ENCODE results near the gene PLXND1.
"Not testable (repeated sequence)": the region's sequence is repeated elsewhere in the genome, so short reads cannot be mapped to it uniquely, and the experiment has no call there.

PLXND1 gene, protein sequence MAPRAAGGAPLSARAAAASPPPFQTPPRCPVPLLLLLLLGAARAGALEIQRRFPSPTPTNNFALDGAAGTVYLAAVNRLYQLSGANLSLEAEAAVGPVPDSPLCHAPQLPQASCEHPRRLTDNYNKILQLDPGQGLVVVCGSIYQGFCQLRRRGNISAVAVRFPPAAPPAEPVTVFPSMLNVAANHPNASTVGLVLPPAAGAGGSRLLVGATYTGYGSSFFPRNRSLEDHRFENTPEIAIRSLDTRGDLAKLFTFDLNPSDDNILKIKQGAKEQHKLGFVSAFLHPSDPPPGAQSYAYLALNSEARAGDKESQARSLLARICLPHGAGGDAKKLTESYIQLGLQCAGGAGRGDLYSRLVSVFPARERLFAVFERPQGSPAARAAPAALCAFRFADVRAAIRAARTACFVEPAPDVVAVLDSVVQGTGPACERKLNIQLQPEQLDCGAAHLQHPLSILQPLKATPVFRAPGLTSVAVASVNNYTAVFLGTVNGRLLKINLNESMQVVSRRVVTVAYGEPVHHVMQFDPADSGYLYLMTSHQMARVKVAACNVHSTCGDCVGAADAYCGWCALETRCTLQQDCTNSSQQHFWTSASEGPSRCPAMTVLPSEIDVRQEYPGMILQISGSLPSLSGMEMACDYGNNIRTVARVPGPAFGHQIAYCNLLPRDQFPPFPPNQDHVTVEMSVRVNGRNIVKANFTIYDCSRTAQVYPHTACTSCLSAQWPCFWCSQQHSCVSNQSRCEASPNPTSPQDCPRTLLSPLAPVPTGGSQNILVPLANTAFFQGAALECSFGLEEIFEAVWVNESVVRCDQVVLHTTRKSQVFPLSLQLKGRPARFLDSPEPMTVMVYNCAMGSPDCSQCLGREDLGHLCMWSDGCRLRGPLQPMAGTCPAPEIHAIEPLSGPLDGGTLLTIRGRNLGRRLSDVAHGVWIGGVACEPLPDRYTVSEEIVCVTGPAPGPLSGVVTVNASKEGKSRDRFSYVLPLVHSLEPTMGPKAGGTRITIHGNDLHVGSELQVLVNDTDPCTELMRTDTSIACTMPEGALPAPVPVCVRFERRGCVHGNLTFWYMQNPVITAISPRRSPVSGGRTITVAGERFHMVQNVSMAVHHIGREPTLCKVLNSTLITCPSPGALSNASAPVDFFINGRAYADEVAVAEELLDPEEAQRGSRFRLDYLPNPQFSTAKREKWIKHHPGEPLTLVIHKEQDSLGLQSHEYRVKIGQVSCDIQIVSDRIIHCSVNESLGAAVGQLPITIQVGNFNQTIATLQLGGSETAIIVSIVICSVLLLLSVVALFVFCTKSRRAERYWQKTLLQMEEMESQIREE (N-terminal part only)

GRCh38 chr3:129606636-129607390 is at the start of gene PLXND1:
PLXND1 (minus strand) TSS chr3:129606676; CDS start chr3:129606639, 37 bp downstream.
- DNase-seq, result peak; percentile 82 to 95 (median 87)

GRCh38 chr3:129655291-129655700 is 48.8 kb upstream of the PLXND1 start:
- DNase-seq, result no peak

DNA sequence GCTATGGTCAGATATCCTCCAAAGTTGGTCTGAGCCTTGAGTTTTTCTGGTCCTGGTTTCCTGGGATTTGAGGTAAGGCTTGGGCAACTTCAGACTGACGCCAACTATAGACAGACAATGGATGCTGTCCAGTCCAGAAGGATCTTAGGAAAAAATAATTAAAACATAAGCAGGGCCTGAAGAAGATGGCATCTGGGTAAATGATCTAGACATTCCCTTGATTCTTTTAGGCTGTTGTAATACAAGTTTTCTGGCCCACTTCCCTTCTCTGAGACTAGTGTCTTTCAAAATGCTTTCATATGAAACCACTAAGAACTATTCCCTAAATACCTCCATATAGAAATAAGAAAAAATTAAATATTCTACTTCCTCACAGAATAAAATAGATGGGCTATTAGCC is 47.7 kb upstream of the PLXND1 start:
- no peak for DNase-seq

GRCh38 chr3:129653019-129653418 is 46.5 kb upstream of the PLXND1 start:
- DNase-seq, result no peak

- peak in 1 of 3 donors; percentile 11 for DNase-seq
Observed at GRCh38 chr3:129651435-129652202, 45.1 kb upstream of the PLXND1 start.

GRCh38 chr3:129650256-129650872 is 43.9 kb upstream of the PLXND1 start:
- DNase-seq, result peak; percentile 84 to 87 (median 86)

DNA sequence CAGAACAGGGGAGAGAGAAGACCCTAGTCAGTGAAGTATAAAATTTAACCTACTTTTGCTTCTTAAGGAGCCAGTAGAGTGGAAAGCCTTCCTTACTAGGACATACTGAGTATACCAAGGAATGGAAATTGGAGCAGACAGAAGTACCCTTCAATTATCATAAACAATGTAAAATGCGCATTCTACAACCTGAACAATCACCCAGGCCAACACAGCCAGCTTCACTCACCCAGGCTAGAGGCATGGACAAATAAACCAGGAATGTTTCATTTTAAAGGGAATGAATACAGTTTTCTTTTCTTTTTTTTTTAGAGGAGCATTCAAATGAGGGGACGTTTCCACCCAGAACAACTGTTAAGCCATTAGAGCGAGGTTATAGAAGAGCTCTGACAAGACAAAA is 41.9 kb upstream of the PLXND1 start:
- no peak for DNase-seq

DNA sequence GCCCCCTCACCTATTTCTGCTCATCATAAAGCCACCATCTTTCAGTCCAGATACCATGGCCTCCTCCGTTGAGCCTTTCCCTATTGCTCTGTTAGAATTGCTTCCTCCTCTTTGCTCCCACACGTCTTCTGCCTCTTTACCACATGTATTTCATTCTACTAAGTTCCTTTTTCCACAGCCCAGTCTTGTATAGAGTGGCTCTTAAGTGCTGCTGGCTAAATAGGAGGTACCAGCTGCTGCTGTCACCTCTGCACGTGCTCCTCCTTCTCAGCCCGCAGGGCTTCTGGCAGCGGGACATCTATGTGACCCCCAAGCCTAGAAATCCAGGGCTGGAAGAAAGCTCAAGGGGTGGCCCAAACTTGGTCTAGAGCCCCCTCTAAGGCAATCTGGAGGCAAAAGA is 38.8 kb upstream of the PLXND1 start:
- DNase-seq, result peak; percentile 57 to 66 (median 65)

- no peak for DNase-seq
Observed at GRCh38 chr3:129644836-129645235, 38.4 kb upstream of the PLXND1 start.

DNA sequence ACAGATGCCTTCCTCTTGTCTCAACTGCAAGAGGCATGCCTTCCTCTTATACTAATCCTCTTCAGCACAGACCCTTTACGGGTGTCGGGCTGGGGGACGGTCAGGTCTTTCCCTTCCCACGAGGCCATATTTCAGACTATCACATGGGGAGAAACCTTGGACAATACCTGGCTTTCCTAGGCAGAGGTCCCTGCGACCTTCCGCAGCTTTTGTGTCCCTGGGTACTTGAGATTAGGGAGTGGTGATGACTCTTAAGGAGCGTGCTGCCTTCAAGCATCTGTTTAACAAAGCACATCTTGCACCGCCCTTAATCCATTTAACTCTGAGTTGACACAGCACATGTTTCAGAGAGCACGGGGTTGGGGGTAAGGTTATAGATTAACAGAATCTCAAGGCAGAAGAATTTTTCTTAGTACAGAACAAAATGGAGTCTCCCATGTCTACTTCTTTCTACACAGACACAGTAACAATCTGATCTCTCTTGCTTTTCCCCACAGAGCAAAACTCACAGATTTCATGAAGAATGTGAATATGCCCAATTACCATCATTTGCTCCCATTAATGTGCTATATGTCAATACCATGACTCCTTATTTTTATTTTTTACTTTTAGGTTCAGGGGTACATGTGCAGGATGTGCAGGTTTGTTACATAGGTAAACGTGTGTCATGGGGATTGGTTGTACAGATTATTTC is 35.2 kb upstream of the PLXND1 start:
- not testable (repeated sequence) for DNase-seq

DNA sequence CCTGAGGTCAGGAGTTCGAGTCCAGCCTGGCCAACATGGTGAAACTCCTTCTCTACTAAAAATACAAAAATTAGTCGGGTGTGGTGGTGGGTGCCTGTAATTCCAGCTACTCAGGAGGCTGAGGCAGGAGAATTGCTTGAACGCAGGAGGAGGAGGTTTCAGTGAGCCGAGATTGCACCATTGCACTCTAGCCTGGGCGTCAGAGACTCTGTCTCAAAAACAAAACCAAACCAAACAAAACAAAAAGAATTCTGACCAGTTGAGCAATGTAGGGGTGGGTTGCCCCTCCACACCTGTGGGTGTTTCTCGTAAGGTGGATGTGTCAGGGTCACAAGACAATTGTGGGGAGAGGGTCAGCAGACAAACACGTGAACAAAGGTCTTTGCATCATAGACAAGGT is 34.5 kb upstream of the PLXND1 start:
- DNase-seq, result not testable (repeated sequence)

- DNase-seq, result no peak
Observed at GRCh38 chr3:129638481-129638880, 32.0 kb upstream of the PLXND1 start.

- no peak for DNase-seq
Observed at GRCh38 chr3:129636082-129636481, 29.6 kb upstream of the PLXND1 start.

DNA sequence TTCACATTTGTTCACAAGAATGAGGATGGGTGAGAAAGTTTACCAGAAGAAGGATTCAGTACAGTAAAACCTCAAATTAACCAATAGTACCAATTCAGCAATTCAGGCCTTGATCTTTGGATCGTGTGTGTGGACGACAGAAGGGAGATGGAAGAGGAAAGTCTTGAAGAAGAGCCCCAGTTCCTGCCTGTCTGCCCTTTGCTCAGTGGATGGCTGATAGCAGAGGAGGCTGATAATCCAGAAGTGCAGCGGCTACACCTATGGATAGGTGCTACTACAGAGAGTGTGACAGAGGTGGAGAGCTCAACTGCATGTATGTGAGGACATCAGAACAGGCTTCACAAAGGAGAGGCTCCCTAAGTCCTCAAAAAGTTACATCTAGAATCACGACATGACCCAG is 29.2 kb upstream of the PLXND1 start:
- DNase-seq, result no peak

DNA sequence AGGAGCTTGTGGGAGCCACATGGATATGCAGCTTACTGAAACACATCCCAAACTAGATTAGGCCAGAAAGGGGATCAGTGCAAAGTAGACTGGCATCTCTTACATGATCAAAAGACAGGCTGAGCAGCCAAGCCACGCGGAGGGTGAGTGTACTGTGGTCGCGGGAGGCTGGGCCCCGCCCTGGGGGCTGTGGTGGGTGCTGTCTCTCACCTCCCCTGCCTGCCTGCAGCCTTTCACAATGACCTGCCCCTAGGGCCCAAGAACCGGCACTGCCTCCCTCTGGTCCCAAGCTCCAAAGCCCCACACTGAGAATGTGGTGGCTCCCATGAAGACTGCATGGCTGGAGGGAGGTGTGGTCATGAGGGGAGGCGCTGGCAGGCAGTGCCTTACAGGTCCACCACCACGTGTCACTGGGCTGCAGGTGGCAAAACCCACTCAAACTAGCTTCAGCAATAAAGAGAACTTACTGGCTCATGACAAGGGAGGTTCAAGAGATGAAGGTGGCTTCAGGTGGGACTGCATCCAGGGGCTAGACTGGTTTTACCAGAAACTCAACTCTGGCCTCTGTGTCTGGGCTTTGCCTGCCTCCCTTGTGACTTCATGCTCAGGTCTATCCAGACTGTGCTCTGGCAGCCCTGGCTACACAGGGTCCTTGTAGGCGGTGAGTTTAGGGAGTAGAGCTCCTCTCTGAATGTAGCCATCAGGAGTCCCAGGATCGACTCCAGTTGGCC is 27.4 kb upstream of the PLXND1 start:
- no peak for DNase-seq

DNA sequence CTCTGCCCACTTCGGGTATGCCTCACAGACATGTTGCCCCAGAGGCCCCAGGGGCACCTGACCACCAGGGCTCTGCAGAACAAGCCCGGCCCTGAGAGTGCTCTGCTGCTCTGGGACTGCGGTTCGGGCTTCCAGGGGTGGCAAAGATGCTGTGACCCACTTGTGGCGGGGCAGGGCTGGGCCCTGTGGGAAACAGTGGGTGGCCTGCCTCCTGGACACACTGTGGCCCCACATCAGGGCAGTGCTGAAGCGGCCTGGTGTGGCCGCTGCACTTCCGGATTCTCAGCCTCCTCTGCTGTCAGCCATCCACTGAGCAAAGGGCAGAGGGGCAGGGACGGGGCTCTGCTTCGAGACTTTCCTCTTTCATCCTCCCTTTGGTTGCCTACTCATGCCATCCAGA is 26.5 kb upstream of the PLXND1 start:
- no peak for DNase-seq

- no peak for DNase-seq
Observed at GRCh38 chr3:129632556-129632955, 26.1 kb upstream of the PLXND1 start.

GRCh38 chr3:129632056-129632455 is 25.6 kb upstream of the PLXND1 start:
- no peak for DNase-seq

GRCh38 chr3:129629011-129629410 is 22.5 kb upstream of the PLXND1 start:
- no peak for DNase-seq

- DNase-seq, result no peak
Observed at GRCh38 chr3:129628169-129628522, 21.7 kb upstream of the PLXND1 start.

Data from suppressor macrophage treated with lipopolysaccharide for 1 hour (primary cell).